GM11168 (cell line): Measurements from ENCODE around the gene GRIK1.

ENCODE experiments used
- in situ Hi-C: fragments of 300-500 bp; cut with MboI; formaldehyde crosslinking; loops from one replicate; pipeline ENCODE4 v1.12.0; 2022; ENCODE audit warnings: low sequenced_read_pairs; ENCODE audit not compliant: unreplicated experiment

Gene GRIK1

GRCh38 chr21:29654855-29655254 lies 284.9 kb downstream of the GRIK1 start:
- in situ Hi-C loops = no loop called here

GRCh38 chr21:29654203-29654602 lies 285.6 kb downstream of the GRIK1 start:
- in situ Hi-C loops = no loop called here

GRCh38 chr21:29650523-29651022 lies 289.2 kb downstream of the GRIK1 start:
- in situ Hi-C loops = no loop called here

- in situ Hi-C loops = no loop called here
Observed at GRCh38 chr21:29649406-29649814, 290.4 kb downstream of the GRIK1 start.

- in situ Hi-C loops = no loop called here
Observed at GRCh38 chr21:29648710-29649240, 291.0 kb downstream of the GRIK1 start.

GRCh38 chr21:29647353-29647781 lies 292.4 kb downstream of the GRIK1 start:
- in situ Hi-C loops = no loop called here

GRCh38 chr21:29645666-29646553 lies 293.9 kb downstream of the GRIK1 start:
- in situ Hi-C loops = no loop called here

GRCh38 chr21:29643289-29643688 lies 296.5 kb downstream of the GRIK1 start:
- in situ Hi-C loops = no loop called here

GRCh38 chr21:29642551-29643245 lies 297.1 kb downstream of the GRIK1 start:
- in situ Hi-C loops = no loop called here

- in situ Hi-C loops = no loop called here
Observed at GRCh38 chr21:29641635-29642550, 297.9 kb downstream of the GRIK1 start.

GRCh38 chr21:29641001-29641634 lies 298.7 kb downstream of the GRIK1 start:
- in situ Hi-C loops = no loop called here

- in situ Hi-C loops = no loop called here
Observed at GRCh38 chr21:29640080-29640508, 299.7 kb downstream of the GRIK1 start.

GRCh38 chr21:29639366-29640079 lies 300.3 kb downstream of the GRIK1 start:
- in situ Hi-C loops = no loop called here

GRCh38 chr21:29638761-29639327 lies 301.0 kb downstream of the GRIK1 start:
- in situ Hi-C loops = no loop called here

- in situ Hi-C loops = no loop called here
Observed at GRCh38 chr21:29638138-29638537, 301.7 kb downstream of the GRIK1 start.

- in situ Hi-C loops = no loop called here
Observed at GRCh38 chr21:29637553-29637952, 302.2 kb downstream of the GRIK1 start.

GRCh38 chr21:29637134-29637533 lies 302.7 kb downstream of the GRIK1 start:
- in situ Hi-C loops = no loop called here

- in situ Hi-C loops = no loop called here
Observed at GRCh38 chr21:29634418-29634817, 305.4 kb downstream of the GRIK1 start.
